Measurements from ENCODE around the gene SERTM1. TPM values are rescaled to one million over a fixed set of nuclear protein-coding genes. Genes with fewer than 3 reads are reported as not detected.
A peak's percentile ranks its signal among the peaks of the same experiment; 100 is the strongest.

Gene SERTM1
- total RNA-seq, result 1 to 10 TPM; 1.3 to 6.6 (median 4.0) TPM

- peak; percentile 26 to 52 for DNase-seq
- H3K4me1 ChIP-seq, result peaks cover 0 to 5% of the 10 kb centered on the region in 2 donors
- TF ChIP-seq CTCF (IDR thresholded peaks at IDR 0.05) (peak in 1 of 6 experiments; percentile 5), POLR2A (IDR thresholded peaks at IDR 0.05) (peak in 1 of 2 donors; percentile 62)
- H3K9me3 ChIP-seq, result no peaks in the 10 kb centered on the region
- intact Hi-C loops (cut with DNase I), result no loop called here
- peak within 1 kb of the TSS in 1 of 3 donors; percentile 24 for H3K27ac ChIP-seq
- no peaks in the 10 kb centered on the region for H3K27me3 ChIP-seq
- WGBS, 2 donors, result 4% methylated on average over 5 of the region's 56 CpGs
- no peaks in the 10 kb centered on the region for H3K36me3 ChIP-seq
- peak within 1 kb of the TSS; percentile 5 to 52 (median 19) for H3K4me3 ChIP-seq (replicated peaks in 1 of 3)
These were observed at the start of gene SERTM1 for GRCh38 chr13:36673838-36674326. Gene SERTM1, plus strand, starts transcription at chr13:36674020. Its CDS starts 21,059 bp downstream, at chr13:36695079.

DNA sequence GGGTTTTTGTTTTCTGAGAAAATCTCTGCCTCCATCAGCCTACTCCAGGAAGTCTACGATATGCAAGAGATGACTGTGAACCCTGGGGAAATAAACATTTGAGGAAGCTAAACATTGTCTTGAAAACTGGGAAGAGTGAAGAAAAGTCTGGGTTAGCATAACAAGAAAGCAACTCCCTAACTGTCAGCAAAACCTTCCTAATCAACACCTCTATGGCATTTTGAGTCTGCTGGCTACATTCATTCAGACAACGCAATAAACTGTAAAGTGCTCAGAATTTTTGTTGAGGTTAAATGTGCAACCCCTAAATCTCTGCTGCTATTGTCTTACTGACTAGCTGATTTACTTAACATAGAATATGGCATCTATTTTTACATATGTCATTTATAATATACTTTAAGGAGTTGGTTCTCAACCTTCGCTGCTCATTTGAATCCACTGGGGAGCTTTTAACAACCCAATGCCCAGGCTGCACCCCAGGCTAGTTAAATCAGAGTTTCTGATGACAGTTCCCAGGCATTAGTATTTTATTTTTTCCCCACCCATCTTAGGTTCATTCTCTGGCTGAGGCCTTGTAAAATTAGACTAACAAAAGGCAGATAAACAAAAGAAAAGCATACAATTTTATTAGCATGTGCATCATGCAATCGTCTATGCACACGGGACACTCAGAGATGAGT is 45.3 kb upstream of the SERTM1 start:
- TF ChIP-seq POLR2A (IDR thresholded peaks at IDR 0.05), result no peak
- TF ChIP-seq CTCF (IDR thresholded peaks at IDR 0.05), result no peak
- no peaks in the 10 kb centered on the region for H3K36me3 ChIP-seq
- H3K4me3 ChIP-seq (replicated peaks in 1 of 3), result no peak overlapping the region
- no peaks in the 10 kb centered on the region for H3K9me3 ChIP-seq
- no peak overlapping the region for H3K27ac ChIP-seq
- WGBS, 2 donors, result 70 to 82% methylated on average over 5 of the region's 5 CpGs
- intact Hi-C loops (cut with DNase I), result no loop called here
- no peaks in the 10 kb centered on the region for H3K4me1 ChIP-seq
- no peak for DNase-seq
- H3K27me3 ChIP-seq, result no peaks in the 10 kb centered on the region

DNA sequence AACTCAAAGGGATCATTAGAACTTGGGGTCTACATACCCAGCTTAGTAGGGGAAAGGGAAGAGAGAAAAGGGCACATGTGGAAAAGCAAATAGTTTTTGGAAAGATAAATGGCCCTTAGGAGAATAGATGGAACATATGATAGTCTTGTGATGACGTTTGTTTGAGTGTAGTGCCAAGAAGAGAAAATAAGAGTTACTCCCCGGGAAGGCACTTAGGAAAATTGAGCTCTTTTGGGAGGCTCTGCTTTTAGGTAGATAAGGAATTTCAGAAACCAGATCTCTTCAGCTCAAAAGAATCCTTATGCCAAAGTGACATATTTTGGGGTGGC is 44.8 kb upstream of the SERTM1 start:
- WGBS, 2 donors, result 41 to 45% methylated on average over 2 of the region's 2 CpGs

DNA sequence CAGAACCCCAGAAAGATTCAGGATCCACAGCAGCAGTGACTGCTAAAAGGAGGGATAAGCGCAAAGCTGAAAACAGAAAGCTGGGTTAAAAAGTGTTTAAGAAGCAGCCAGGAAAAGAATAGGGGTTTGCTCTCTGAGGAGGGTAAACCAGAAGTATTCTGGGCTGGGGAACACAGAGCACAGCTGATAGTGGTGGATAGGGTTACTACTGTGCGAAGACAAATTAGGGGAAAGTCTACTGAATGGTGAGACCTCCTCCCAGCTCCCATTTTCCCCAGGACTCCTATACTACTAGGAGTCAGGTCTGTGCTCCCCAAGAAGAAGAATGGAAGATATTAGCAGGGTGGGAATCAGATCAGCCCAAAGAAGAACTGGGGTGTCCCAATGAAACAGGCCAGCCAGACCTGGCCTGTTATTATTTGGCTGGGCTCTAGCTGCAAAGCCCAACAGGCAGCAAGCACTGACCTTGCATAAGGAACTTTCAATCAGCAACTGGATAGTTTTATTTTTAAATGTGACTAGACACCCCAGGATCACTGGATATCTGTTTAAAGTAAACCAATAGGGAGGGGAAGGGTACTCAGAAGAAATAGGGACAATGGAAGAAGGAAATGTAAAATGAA is 43.5 kb upstream of the SERTM1 start:
- no peak overlapping the region for H3K4me3 ChIP-seq (replicated peaks in 1 of 3)
- 94 to 97% methylated on average over 2 of the region's 2 CpGs for WGBS, 2 donors
- H3K4me1 ChIP-seq, result no peaks in the 10 kb centered on the region
- DNase-seq, result no peak
- H3K36me3 ChIP-seq, result no peaks in the 10 kb centered on the region
- H3K27ac ChIP-seq, result no peak overlapping the region
- intact Hi-C loops (cut with DNase I), result no loop called here
- H3K27me3 ChIP-seq, result no peaks in the 10 kb centered on the region
- TF ChIP-seq POLR2A (IDR thresholded peaks at IDR 0.05), result no peak
- no peak for TF ChIP-seq CTCF (IDR thresholded peaks at IDR 0.05)
- H3K9me3 ChIP-seq, result no peaks in the 10 kb centered on the region

More for the DNA sequence above, 44.8 kb upstream of the SERTM1 start:
- no peak for DNase-seq
- no peak overlapping the region for H3K4me3 ChIP-seq (replicated peaks in 1 of 3)
- H3K36me3 ChIP-seq, result no peaks in the 10 kb centered on the region
- TF ChIP-seq POLR2A (IDR thresholded peaks at IDR 0.05) (no peak), CTCF (IDR thresholded peaks at IDR 0.05) (no peak)
- no peak overlapping the region for H3K27ac ChIP-seq
- no peaks in the 10 kb centered on the region for H3K27me3 ChIP-seq
- no peaks in the 10 kb centered on the region for H3K4me1 ChIP-seq
- intact Hi-C loops (cut with DNase I), result no loop called here
- H3K9me3 ChIP-seq, result no peaks in the 10 kb centered on the region

DNA sequence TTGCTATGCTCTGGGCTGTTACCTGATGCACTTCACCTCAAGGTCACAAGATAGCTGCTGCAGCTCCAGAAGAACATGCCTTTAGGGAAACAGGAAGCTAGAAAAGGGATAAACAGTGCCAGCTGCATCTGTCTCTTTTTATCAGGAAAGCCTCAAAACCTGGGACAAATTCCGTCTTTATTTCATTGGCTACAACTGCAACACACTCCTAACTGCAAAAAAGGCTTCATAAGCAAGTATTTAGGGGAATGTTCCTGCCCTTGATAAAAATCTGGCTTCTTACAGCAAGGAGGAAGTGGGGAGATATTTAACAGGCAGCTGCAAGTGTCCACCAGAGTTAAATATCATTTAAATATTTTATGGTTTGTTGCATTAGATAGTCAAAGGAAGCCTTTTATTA is 34.2 kb upstream of the SERTM1 start:
- WGBS, 2 donors, result 67 to 70% methylated on average over 1 of the region's 1 CpG
- DNase-seq, result no peak

More for the DNA sequence above, 34.2 kb upstream of the SERTM1 start:
- no peak overlapping the region for H3K27ac ChIP-seq
- no peaks in the 10 kb centered on the region for H3K4me1 ChIP-seq
- no peak for TF ChIP-seq POLR2A (IDR thresholded peaks at IDR 0.05)
- H3K27me3 ChIP-seq, result no peaks in the 10 kb centered on the region
- intact Hi-C loops (cut with DNase I), result no loop called here
- no peak overlapping the region for H3K4me3 ChIP-seq (replicated peaks in 1 of 3)
- H3K9me3 ChIP-seq, result no peaks in the 10 kb centered on the region
- no peaks in the 10 kb centered on the region for H3K36me3 ChIP-seq

Data from thyroid gland (tissue), 4 donors.